Activated CD8-positive, alpha-beta memory T cell treated with anti-CD3 and anti-CD28 coated beads, Interleukin-2, amount 50 U/mL, for 48 hours (primary cell): ENCODE measurements around the gene SATB2.

Experiments
- DNase-seq: peaks from one replicate; pipeline ENCODE4 v3.0.0-alpha.2; 2020

The SATB2 gene

DNA sequence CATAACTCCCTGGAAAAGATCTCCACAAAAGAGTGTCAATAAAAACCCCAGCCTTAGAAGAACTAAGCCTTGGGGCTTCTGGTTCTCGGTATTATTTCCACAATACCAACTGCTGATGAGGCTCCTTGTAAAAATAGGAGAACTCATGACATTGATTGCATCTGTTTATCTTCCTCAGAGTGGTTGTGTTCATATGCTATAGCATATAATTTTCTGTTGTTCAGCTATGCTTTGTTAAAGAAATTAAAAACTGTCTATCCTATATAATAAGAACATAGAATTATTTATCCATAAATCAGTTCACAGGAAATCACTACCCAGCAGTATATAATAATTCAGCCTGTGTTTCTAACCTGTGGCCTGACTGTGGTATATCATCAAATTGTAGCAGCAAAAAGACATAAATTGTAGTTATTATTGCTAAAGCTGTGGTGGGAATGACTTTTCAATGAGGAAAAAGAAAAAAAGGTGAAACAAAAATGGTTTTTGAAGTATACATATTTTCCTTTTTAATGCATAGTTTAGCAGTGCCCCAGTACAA, 68.9 kb downstream of the SATB2 start:
- DNase-seq = no peak

DNA sequence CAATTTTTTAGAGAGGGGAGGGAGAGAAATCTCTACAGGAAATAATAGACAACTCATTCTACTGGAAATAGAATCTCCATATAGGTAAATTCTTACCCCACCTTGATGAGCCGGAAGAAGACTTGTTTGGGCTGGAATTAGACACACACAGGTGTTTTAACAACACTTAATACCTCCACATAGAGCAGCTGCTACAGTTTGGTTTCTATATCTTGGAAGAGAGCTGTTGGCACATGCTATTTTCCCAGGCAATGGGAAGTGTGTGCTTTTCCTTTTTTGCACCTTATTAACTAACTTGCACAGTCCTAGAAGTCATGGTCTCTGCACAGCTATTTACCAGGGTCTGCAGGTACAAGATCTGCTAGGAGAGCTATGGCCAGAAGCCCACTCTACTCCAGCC, 73.7 kb downstream of the SATB2 start:
- no peak for DNase-seq

DNA sequence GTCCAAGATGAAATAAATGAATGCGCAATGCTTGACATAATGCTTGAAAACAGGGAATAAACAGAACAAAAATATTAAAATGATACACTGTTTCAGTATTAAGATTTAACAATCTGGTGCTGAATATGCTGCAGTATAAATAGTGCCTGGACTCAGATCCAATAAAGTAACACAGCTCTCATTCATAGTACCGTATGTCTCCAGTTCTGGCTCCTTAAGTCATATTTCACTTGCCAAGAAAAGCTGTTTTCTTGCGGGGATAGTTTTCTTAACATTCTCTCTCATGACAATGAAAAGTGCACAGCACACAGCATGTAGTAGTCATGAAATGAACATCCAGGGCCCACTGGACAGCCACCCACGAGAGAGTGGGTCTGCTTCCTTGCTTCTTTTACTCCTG, 74.7 kb downstream of the SATB2 start:
- no peak for DNase-seq

DNA sequence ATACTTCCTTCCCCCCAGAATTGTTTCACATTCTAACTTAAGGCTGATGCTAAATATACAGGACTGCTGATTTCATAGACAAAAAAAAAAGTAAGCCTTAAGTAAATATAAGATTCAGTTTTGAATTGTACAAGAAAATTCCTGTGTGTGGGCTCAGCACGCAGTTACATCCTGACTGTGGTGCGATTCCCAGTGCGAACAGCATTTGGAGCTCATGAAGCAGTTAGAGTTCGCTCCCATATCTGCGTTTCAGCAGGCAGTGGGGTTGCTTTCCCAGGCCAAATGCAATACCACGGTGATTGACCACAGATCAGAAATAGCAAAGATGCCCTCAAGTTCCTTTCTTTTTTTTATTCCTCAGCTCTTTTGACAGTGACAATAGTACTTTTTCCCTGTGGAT, 75.6 kb downstream of the SATB2 start:
- no peak for DNase-seq

DNA sequence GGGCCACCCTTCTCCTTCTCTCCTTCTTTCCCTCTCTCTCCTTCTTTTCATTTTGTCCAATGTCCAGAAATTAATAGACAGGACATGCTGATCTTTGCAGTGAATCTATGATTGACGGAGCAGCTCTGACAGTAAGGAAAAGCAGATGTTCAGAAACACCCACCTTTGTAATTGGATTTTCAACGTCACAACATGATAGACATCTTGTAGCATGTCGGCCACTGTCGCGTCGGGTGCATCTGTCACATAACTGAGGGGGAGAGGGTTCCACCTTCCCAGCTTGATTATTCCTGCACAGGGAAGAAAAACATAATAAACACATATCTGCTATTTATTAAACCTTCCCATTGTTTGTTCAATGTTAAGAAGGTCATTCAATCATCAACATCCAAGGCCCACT, 76.2 kb downstream of the SATB2 start:
- DNase-seq = no peak

DNA sequence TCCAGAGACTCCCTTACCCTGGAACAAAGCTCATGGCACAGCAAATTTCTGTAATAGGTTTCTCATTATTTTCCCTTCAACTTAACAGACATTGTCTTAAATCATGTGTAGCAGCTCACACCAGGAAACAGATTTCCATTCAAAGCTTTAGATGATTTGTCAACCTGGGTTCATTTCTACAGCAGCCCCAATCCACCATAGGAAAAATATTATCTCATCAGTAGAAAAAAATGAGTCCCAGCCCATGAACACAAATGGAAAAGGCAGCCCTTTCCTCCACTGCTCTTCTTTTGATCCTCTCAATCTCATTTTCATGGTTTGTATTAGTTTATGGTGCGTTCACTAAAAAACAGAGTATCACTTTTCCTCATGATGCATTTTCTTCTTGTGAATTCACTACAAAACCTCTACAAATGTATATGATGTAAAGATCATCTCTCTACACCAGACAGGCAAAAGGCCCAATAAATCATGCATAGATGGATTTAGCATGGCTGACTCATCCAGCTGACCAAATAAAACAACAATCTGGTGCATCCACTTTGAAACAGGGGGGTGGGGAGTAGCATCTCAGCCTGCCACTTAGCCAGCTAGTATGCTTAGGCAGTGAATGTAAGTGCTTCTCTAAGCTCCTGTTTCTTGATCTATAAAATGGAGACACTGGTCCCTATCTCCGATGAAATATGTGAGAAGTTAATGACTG, 78.6 kb downstream of the SATB2 start:
- DNase-seq = no peak

DNA sequence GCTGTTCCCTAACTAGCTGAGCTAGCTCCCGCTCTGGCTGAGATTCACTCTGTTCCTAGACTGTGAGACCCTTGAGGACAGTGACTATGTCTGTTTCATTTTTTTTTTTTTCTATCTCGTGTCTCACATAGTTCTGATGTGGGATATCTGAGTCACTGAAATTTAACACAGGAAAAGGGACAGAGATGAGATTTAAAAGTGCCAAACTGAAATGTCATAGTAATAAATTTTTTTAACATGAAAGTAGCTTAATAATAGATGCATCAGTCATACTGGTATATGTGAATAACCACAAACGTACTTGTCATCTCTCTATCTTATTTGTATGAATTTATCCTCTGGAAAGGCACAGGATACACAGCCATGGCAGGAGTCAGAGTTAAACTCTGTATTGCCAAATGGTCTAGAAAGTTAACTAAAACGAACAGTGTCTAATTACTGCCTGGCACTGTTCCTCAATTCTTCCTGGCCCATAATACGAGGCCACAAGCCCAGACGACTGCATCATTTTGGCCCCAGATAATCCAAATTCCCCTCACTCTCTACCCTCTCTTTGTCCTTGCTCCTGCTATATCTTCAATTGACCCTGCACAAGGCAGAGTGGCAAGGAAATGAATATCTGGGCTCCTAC, 87.5 kb downstream of the SATB2 start:
- DNase-seq = no peak

DNA sequence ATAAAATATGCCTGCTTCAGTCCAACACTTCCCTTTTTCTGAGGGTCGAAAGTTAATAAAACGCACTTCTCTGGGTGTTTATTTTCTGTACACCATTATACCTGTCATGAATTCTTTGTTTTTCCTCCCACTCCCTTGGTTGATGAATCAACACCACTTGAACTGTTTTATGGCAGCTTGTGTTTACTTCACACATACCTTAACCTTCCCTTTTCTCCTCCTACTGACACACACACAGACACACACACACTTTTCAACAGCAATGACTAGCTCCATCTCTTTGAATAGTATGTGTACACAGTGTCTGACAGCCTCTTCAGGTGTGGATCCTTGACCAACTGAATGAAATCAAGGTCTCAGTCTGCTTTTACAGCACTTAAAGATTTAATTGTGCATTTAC, 91.3 kb downstream of the SATB2 start:
- DNase-seq = no peak

DNA sequence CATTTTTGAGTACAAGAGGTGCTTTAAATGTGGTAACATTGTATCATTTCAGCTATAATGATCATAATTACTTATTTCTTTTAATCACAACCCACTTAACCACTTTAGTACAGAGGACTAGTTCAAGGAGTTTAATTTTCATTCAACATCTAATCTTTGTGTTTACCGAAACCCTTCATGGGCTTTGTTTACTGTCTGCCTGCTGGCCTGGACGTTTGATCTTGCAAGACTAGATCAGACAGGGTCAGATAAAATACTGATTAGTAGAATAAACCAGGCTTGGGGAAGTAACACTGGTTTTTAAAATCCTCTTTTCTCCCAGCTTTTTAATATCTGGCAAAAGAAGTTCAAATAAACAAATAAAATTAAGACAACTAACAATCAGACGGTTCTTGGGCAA, 93.6 kb downstream of the SATB2 start:
- no peak for DNase-seq

DNA sequence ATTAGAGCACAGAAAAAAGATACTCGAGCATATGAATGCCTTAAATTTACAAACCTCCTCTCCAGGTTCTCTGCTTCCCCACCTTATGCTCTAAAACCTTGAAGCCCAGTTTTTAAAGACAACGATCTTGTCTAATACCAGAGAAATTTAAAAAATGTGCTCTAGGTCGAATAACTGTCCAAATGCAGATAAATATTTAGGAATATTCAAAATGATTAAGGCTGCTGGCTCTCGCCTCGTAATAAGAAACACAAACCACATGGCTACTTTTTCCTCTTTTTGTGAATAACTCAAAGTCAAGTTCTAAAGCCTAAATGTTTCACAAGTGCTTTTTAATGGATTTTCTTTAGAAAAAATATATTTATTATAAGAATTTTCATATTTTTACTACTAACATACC, 101.3 kb downstream of the SATB2 start:
- DNase-seq = no peak

DNA sequence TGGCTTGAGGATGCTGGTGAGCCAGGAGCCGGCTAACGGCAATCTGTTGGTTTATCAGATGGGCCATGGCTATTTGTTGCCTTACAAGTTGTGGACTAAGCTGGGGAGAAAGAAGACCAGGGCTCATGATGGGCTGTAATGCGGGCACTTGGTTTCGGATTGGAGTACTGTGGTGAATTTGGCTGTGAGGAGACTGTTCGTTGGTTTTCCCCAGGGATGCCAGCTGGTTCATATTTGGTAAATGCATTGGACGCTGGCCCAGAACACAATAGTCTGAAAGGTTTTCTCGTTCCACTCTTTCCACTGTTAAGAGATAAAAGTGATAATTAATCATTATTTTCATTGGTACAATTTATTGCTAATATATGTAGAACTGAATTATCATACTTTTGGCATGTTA, 108.9 kb downstream of the SATB2 start:
- DNase-seq = no peak

DNA sequence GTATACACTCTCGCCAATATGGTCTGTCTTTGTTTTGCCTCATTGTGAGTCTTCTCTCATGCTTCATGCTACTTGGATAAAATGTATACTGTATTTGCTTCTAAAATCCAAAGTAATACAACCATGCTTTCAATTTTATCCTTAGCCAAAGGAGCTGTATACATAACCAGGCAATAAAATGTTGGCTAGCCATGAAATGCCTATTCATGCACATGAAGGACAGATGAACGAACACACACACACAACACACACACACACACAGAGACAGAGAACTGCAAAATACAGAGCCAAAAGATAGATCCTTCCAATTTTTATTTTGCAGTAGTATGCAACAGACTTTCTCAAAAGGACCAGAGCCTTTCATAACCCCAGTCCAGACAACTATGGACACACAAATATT, 113.7 kb downstream of the SATB2 start:
- no peak for DNase-seq

DNA sequence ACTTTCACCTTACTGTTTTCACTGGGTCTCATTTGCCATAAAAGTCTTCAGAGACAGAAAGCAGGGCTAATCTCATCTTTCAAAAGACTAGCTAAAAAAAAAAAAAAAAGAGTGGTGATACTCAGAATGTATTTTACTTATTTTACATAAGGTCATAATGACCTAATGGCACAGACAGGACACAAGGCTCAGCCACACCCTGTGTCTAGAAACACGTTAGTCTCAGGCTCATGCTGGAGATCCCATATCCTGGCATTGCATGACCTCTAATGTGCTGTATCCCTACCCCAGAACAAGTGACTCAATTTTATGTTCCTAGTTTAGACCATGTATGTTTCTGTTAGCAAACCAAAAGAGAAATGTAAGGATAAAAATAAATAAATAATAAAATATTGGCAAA, 115.4 kb downstream of the SATB2 start:
- no peak for DNase-seq

DNA sequence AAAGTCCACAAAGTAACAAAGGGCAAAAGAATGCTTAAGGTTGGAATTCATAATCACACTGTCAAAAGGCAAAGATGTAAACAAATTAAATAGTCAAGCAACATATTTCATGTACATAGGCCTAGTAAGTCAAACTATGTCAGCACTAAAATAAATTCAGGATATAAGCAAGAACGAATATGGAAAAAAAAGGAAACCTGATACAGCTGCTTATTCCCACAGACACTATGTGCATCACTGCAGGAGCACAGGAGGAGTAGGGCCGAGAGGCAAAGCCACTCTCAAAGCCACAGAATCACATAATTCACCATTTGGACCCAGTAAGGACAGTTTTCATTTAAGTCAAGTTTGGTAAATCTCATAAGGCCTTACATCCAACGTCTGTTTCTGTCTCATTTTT, 116.6 kb downstream of the SATB2 start:
- DNase-seq = no peak

DNA sequence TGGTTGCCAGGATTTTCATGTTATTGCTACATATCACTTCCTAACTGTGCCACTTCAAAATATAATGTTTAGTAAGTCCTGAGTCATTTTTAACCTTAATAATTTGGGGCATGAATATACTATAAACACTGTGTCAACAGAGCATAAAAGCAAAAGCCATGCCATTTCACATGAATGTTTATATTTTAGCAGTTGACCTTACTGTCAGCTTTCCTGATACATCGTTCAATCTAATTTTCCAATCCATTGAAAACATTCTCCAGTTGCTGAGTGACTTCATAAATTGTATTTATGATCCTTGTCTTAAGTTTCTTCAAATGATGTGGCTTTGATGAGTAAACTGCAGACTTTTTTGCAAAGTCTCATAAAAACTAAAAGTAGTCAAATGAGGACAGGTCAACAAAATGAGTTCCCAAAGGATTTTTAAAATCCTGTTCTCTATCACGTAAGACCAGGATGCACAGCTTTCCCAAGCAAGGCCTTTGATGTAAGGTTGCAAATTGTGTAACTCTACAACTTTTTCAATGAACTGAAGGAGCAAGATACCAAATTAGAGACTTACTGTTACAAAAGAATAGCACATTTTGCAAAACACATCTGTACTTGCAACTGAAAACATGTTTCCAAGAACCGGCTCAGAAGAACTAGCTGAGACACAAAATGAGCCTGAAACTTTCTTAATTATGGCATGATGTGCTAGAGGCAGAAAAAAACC, 117.7 kb downstream of the SATB2 start:
- no peak for DNase-seq

DNA sequence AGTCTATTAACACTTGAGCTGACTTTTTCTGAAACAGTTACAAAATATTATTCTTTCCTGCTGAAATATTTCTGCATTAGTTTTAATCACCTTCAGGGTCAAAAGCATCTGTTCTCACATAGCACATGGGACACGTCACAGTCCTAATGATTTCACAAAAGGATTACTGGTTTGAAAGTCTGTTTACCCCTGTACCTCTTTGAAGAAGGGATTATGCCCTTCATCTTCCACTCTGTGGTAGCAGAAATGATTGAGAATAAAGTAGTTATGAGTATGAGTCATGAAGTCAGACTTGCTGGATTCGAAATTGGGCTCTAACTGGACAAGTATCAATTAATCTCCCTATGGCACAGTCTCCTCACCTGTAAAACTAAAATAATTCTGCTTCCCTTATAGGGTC, 121.2 kb downstream of the SATB2 start:
- DNase-seq = no peak

DNA sequence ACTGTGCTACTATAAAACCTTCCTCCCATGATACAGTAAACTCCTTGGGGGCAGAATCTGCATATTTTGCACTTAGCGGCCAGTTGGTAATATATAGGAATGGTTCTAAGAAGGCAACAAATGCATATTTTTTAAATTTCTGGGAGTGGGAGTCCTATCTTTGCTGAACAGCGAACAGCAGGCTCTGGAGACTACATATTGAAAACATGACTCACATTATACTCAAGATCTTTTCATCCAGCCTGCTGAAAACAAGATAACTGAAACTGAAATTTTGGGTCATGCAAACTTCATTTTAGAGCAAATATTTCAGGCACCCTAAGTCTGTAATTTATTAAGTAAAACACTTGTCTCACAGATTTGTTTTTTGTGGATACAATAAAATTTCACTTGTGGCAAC, 122.2 kb downstream of the SATB2 start:
- no peak for DNase-seq

DNA sequence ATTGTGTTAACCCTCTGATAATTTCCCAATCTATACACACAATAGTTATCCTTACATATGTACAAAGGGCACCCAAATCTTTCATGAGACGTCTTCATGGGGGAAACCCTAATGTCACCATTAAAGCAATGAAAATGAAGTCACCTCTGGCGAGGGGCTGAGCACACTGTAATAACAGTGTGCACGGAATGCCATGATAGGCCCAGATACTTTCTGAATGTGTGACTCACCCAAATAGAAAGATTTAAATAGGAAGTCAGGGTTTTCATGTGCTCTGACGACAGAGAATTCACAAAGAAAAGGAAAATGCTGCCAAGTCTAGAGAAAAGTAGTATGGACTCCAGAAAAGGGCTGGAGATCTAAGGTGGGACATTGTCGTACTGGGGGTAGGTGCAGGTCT, 128.3 kb downstream of the SATB2 start:
- no peak for DNase-seq

DNA sequence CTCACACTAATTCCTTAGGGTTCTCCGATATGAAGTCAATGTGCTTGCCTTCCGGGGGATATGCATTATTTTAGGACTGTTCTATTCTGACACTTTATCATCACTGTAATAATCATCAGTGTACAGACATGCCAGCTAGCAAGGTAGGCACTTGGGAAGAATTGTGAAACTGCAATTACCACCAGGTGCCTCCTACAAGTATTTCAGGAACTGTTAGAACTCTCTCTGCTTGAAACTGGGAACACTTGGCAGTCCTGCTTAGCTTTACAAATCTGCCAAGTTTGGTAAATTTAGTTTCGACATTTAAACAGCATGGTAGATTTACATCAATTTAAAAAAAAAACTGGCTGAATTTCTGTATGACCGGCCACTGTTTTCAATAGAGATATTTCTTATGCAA, 128.7 kb downstream of the SATB2 start:
- DNase-seq = no peak

DNA sequence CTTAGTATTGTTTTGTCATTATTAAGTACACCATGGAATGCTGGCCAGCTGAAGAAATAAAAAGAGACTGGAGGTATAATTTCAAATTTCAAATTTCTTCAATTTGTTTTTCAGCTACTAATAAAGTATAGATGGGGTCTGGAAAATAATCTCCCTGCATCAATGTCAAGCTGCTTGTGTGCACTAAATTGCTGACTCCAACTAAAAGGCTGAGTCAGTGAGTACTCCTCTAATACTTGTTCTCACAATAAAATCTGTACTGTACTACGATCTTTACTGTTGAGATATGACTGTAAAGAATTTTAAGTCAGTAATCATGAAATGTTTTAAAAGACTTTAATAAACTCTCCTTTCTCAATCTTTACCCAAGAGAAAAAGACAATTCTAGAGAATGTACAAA, 131.9 kb downstream of the SATB2 start:
- no peak for DNase-seq

DNA sequence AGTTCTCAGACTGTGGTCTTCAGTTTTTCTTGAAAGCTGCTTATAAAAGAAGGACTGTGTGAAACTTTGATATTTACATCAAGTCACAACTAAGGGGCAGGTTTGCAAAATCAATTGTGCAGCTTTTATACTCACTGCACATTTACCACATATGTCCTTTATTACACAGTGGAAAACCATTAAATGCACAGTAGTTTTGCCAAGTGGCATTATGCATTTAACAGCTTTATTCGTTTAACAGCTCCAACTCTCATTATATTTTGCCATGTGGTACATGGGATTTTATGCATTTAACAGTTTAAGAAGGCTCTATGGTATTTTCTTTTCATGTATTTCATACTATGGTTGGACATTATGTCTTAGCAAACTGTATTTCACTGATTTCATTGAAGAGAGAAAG, 135.6 kb downstream of the SATB2 start:
- DNase-seq = no peak

DNA sequence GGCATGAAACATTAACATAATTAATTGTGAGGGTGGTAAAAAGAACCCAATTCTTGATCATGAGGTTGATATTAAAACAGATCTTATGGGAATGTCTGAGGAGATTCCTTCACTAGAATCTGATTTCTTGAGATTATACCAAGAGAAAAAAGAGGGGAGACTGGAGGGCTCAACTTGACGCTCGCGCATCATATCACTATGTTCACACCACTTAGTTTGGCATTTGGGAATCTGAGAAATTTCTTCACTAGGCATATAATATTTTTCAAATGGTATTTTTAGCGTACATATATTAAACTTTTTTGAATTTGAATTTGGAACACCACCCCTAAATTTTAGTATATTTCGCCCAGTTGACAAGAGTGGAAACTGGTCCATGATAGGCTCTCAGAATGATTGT, 140.1 kb downstream of the SATB2 start:
- no peak for DNase-seq

DNA sequence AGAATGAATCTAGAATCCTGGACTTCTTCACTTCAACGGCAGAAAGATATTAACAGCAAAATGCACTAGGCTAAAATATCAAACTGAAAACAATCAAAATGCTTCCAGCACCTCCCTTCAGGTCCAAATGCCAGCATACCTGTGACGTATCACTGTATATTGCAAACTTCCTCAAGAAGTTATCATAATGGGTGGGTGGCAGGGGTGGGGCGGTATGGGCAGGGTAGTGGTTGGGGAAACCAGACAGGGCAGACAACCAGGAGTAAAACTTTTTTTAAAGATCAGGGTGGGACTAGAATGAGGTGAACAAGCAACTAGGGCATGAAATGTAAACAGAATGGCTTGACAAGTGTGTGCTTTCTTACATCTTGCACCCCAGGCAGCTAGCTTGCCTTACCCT, 140.9 kb downstream of the SATB2 start:
- DNase-seq = no peak
